GM19463 (cell line): ENCODE data around the gene B4GALT7.
"Not testable (repeated sequence)": the region's sequence is repeated elsewhere in the genome, so short reads cannot be mapped to it uniquely, and the experiment has no call there.

ENCODE experiments used
- ATAC-seq: cut with Tn5 transposase; IDR thresholded peaks from one replicate; pipeline ENCODE4 v1.9.1; 2021; ENCODE audit warnings: mild to moderate bottlenecking, moderate library complexity; ENCODE audit not compliant: unreplicated experiment

The B4GALT7 gene

GRCh38 chr5:177608243-177609075 is 8.5 kb downstream of the B4GALT7 start:
- ATAC-seq, result no peak

DNA sequence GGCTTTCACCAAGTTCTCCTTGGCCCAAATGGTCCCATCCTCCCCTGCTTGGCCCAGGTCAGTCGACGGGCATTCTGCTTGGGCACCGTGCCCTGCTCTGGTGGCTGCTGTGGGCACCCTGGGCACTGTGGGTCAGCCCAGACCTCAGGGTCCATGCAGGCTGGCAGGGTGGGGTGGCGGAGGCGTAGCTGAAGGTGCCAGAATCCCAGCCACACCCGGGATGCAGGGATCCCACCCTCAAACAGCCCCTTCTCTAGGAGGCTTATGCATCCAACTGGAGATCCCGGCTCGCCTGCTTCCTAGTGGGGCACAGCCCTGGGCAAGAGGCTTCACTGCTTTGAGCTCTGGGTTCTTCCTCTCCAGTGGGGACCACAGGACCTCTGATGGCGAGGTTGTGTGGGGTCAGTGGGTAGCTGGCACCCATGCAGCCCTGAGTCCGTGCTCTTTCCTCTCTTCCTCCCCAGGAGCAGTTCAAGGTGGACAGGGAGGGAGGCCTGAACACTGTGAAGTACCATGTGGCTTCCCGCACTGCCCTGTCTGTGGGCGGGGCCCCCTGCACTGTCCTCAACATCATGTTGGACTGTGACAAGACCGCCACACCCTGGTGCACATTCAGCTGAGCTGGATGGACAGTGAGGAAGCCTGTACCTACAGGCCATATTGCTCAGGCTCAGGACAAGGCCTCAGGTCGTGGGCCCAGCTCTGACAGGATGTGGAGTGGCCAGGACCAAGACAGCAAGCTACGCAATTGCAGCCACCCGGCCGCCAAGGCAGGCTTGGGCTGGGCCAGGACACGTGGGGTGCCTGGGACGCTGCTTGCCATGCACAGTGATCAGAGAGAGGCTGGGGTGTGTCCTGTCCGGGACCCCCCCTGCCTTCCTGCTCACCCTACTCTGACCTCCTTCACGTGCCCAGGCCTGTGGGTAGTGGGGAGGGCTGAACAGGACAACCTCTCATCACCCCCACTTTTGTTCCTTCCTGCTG is 9.4 kb downstream of the B4GALT7 start:
- ATAC-seq, result no peak

DNA sequence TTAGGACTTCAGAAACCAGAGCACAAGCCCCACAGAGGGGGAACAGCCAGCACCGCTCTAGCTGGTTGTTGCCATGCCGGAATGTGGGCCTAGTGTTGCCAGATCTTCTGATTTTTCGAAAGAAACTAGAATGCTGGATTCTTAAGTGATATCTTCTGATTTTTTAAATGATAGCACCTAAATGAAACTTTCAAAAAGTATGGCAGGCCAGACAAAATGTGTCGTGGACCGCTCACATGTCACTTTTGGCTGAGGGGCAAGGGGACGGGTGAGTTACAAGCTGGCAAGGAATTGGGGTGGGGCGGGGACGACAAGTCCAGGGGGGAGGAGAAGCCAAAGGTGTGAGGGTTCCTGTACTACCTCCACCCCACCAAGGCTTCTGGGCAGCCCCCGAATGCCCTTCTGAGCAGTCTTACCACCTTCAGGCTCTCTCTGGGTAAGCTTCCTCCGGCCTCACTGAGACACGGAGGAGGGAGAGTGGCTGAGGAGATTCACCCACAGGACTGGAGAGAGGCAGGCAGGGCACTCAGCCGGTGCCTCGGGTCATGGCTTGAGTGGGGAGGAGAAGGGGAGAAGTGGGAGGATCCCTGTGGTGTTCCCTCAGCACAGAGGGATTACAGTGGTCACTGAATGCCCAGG is 10.3 kb downstream of the B4GALT7 start:
- no peak for ATAC-seq

DNA sequence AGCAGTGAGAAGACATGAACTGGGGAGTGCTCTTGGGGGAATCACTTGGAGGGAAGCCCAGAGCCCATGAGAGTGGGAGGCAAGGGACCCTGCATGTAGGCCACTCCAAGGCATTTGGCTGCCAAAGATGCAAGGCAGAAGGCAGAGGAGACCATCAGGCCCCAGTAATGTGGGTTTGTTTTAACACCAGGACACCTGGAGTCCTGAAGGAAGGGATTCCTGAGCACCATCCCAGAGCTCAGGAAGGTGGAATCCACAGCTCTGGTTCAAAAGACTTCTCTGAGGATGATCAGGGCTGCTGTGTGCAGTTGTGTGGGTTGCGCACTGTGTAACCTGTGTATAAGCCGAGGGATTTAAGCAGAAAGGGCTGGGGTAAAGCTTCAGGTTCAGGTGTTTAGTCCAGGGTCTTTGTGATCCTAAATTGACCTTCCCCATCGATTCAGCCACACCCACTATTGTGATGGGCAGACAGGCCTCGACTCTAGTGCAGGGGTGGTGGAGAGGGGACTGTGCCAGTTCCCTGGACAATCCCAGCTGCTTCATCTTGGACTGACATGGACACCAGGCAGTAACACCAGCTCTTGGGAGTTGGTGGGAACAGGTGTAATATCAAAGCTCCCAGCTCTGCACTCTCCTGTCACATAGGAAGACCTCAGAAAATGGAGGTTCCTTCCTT is 11.0 kb downstream of the B4GALT7 start:
- ATAC-seq, result no peak

- no peak for ATAC-seq
These were observed 11.7 kb downstream of the B4GALT7 start for GRCh38 chr5:177611446-177612214.

- no peak for ATAC-seq
These were observed 12.3 kb downstream of the B4GALT7 start for GRCh38 chr5:177612215-177612673.

DNA sequence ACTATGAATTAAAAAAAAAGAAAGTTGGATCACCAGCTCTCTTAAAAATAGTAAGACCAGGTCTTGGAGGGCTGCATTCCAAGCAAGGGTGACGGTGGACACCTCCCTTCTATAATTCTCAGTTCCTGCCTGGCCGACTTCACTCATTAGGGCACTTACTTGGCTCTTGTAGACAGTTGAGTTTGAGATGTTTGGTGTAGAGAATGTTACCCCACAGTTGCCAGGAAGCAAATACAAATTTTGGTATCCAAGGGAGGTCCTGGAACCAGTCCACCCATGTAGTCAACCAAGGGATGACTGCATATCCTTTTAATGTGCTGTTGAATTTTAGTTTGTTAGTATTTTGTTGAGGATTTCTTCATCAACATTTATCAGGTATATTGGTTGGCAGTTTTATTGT is 20.6 kb downstream of the B4GALT7 start:
- ATAC-seq, result no peak

GRCh38 chr5:177624172-177624571 is 24.2 kb downstream of the B4GALT7 start:
- not testable (repeated sequence) for ATAC-seq

GRCh38 chr5:177630186-177630585 is 30.3 kb downstream of the B4GALT7 start:
- ATAC-seq, result not testable (repeated sequence)

- not testable (repeated sequence) for ATAC-seq
These were observed 35.0 kb downstream of the B4GALT7 start for GRCh38 chr5:177634912-177635311.

GRCh38 chr5:177645462-177645861 is 45.5 kb downstream of the B4GALT7 start:
- not testable (repeated sequence) for ATAC-seq

- not testable (repeated sequence) for ATAC-seq
These were observed 51.3 kb downstream of the B4GALT7 start for GRCh38 chr5:177651235-177651634.

DNA sequence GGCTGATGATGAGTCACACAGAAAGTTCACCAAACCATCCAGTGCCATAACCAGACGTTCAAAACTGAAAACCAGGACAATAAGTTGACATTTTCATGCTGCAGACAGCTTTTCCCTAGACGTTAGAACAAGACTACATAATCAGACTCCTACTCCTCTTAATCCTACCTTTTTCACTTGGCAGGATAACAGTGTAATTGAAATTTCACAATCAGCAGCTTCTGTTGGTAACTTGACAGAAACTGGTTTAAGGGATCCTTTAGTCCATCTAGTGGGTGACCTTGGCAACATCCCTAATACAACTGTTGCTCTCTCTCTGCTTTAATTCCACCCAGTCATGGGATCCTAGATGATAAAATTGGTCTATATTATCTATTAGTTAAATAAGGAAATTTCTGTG is 57.9 kb downstream of the B4GALT7 start:
- ATAC-seq, result not testable (repeated sequence)

GRCh38 chr5:177658542-177658941 is 58.6 kb downstream of the B4GALT7 start:
- ATAC-seq, result not testable (repeated sequence)
